Chondrocyte (in vitro differentiated cells): Measurements from ENCODE around the gene AFDN. TPM values are rescaled to one million over a fixed set of nuclear protein-coding genes. Genes with fewer than 3 reads are reported as not detected.

Experiments
- DNase-seq: peaks from one replicate; pipeline ENCODE4 v3.0.0; 2021; ENCODE audit warnings: mixed read lengths, low spot score
- H3K27ac Mint-ChIP-seq: one replicate; pipeline ENCODE4 v1.8.0; 2021; ENCODE audit warnings: mild to moderate bottlenecking, moderate library complexity, mixed read lengths; ENCODE audit not compliant: unreplicated experiment
- H3K27me3 Mint-ChIP-seq: 2 replicates; pipeline ENCODE4 v1.8.0; 2021; ENCODE audit warnings: low read depth, mixed read lengths
- H3K36me3 Mint-ChIP-seq: 2 replicates; pipeline ENCODE4 v1.8.0; 2021; ENCODE audit warnings: low read depth, mixed read lengths
- H3K4me1 Mint-ChIP-seq: 2 replicates; pipeline ENCODE4 v1.8.0; 2021; ENCODE audit warnings: low read depth, mild to moderate bottlenecking, mixed read lengths
- H3K4me3 Mint-ChIP-seq: one replicate; pipeline ENCODE4 v1.8.0; 2021; ENCODE audit warnings: mild to moderate bottlenecking, moderate library complexity, mixed read lengths; ENCODE audit not compliant: unreplicated experiment
- H3K9me3 Mint-ChIP-seq: 2 replicates; pipeline ENCODE4 v1.8.0; 2021; ENCODE audit warnings: low read depth, mixed read lengths
- total RNA-seq: library from RNA; stranded (reverse); gene quantifications from 3 replicates; pipeline ENCODE4 v1.2.1, GENCODE V29; 2021
- TF ChIP-seq, protein P1 (sequence below): fragments of 200-600 bp; sonication (generic); IDR thresholded peaks from 2 replicates; pipeline ENCODE4 v1.5.0; 2021; ENCODE audit warnings: antibody characterized with exemption, mild to moderate bottlenecking, moderate library complexity

AFDN gene
- total RNA-seq, 1 donor from 2014 or later, result 45.8 TPM

DNA sequence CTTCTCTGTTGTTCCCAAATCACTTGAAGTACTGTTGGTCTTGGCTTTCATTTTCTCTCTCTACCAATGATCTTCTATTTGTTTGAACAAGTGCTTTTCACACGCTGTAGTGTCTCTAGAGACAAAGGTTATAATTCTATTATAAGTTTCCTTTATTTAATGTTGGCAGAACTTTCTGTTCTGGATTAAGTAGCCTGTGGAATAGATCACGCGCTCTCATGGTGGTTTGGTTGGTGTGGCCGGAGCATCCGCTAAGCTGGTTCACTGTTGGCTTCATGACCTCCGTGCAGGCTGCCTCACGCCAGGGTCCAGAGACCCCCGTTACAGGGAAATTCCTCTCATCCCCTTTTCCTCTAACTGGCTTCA is 139.8 kb downstream of the AFDN start:
- TF ChIP-seq, protein P1, sequence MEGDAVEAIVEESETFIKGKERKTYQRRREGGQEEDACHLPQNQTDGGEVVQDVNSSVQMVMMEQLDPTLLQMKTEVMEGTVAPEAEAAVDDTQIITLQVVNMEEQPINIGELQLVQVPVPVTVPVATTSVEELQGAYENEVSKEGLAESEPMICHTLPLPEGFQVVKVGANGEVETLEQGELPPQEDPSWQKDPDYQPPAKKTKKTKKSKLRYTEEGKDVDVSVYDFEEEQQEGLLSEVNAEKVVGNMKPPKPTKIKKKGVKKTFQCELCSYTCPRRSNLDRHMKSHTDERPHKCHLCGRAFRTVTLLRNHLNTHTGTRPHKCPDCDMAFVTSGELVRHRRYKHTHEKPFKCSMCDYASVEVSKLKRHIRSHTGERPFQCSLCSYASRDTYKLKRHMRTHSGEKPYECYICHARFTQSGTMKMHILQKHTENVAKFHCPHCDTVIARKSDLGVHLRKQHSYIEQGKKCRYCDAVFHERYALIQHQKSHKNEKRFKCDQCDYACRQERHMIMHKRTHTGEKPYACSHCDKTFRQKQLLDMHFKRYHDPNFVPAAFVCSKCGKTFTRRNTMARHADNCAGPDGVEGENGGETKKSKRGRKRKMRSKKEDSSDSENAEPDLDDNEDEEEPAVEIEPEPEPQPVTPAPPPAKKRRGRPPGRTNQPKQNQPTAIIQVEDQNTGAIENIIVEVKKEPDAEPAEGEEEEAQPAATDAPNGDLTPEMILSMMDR, result no peak
- Mint-ChIP-seq H3K27me3 (no peaks in the 10 kb centered on the region), H3K9me3 (no peaks in the 10 kb centered on the region), H3K36me3 (peaks cover 43% of the 10 kb centered on the region), H3K4me3 (no peak overlapping the region), H3K4me1 (peaks cover 12% of the 10 kb centered on the region), H3K27ac (no peak overlapping the region)
- no peak for DNase-seq

DNA sequence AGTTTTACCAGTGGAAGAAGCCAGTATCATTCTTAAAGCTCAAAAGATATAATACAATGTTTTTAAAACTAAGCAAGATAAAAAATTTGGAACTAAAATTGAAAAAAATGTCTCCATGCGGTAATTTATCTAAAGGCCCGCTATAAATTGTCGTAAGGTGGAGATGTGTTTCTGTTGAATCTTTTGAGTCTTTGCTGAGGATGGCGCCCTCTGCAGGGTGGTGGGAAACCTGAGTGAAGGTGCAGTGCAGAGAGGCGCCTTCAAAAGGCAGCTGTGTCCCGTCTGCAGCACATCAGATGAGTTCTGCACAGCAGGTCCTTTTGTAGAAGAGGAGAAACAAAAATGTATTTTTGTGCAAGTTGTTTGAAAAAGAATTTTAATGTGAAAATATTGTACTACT is 141.4 kb downstream of the AFDN start:
- Mint-ChIP-seq H3K4me3 (no peak overlapping the region), H3K9me3 (no peaks in the 10 kb centered on the region), H3K36me3 (peaks cover 36% of the 10 kb centered on the region), H3K27ac (no peak overlapping the region), H3K4me1 (peaks cover 12% of the 10 kb centered on the region), H3K27me3 (no peaks in the 10 kb centered on the region)
- TF ChIP-seq, protein P1, result peak; percentile 67
- no peak for DNase-seq

DNA sequence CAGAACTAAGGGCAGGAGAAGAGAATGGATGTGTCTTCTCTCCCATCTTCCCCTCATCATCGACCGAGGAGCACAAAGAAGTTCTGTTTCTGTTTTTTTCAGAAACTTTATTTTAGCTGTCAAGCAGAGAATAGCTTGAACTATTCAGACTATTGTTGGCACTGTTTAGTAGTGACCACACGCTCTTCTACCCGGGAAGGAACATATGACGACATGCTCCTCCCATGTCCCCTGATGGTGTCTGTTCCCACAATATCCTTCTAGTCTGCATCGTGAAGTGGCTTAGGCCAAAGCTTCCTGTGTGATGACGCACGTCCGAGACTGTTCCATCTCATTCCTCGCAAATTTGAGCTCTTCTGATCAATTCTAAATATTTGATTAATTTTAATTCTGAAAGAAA is 143.5 kb downstream of the AFDN start:
- H3K36me3 Mint-ChIP-seq, result peaks cover 31% of the 10 kb centered on the region
- peaks cover 12% of the 10 kb centered on the region for H3K4me1 Mint-ChIP-seq
- H3K27me3 Mint-ChIP-seq, result no peaks in the 10 kb centered on the region
- H3K4me3 Mint-ChIP-seq, result no peak overlapping the region
- no peak overlapping the region for H3K27ac Mint-ChIP-seq
- H3K9me3 Mint-ChIP-seq, result no peaks in the 10 kb centered on the region
- no peak for DNase-seq
- TF ChIP-seq, protein P1, result no peak

DNA sequence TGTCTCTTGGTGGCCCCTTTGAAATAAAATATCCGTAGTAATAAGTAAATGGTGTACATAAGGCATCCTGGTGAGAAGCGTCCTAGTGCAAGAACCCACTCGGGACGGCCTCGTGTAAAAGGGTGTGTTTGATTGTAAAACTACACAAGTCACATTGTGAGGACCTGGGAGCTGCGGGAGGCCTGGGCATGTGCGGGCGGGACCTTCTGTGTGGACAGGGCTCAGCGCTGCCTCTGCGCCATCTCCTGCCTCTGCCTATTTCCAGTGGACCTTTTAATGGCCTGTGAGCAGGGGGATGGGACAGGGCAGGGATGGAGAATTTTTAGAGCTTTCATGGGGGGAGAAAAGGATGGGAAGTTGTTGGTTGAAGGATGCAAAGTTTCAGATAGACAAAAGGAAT is 145.5 kb downstream of the AFDN start:
- Mint-ChIP-seq H3K27ac (no peak overlapping the region), H3K9me3 (no peaks in the 10 kb centered on the region), H3K4me3 (no peak overlapping the region), H3K36me3 (peaks cover 20% of the 10 kb centered on the region), H3K4me1 (peaks cover 12% of the 10 kb centered on the region), H3K27me3 (no peaks in the 10 kb centered on the region)
- no peak for DNase-seq
- TF ChIP-seq, protein P1, result no peak

DNA sequence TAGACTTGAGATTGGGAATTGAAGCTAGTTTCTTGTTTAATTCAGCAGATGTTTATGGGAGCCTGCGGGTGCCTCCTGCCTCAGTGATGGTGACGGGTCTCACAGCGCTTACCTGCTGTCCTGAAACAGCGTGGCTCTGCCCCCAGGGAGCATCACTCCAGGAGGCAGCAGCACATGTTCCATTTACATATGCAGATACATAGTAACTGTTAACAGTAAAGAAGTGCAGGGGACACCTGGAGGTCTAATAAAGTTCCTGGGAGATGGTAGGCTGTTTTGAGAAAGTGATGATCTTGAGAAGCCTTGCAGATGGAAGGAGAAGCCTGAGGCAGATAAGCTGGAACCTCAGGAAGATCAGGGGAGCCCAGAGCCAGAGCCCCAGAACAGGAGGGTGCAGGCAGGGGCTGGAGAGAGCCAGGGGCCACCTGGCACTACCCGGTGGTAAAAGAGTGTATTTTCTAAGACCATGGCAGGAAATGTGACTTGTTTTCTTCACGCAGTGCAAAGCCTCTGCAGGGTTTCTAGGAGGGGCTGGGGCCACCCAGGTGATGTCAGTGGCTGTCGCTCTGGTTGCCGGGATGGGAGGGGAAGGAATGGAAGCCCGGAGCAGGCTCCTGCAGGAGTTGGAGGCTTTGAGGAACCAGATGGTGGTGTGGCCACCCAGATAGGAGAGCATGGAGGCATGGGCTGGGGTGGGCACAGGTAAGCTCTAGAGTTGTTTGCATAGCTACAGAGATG is 146.6 kb downstream of the AFDN start:
- Mint-ChIP-seq H3K4me1 (peaks cover 12% of the 10 kb centered on the region), H3K27ac (no peak overlapping the region), H3K9me3 (no peaks in the 10 kb centered on the region), H3K4me3 (no peak overlapping the region), H3K27me3 (no peaks in the 10 kb centered on the region), H3K36me3 (peaks cover 12% of the 10 kb centered on the region)
- DNase-seq, result no peak
- TF ChIP-seq, protein P1, result no peak
